Activated T-helper 2 cell treated with anti-CD3 and anti-CD28 coated beads, Interferon-gamma antibody, Interleukin-2, Interleukin-4, amounts not matched to agents 10 μg/mL and 5 μg/mL and 100 μg/mL, durations not matched to agents 14 hours and 24 hours and 36 hours (primary cell): Measurements from ENCODE around the gene RNFT2. TPM values are rescaled to one million over a fixed set of nuclear protein-coding genes. Genes with fewer than 3 reads are reported as not detected.

Experiments used
- total RNA-seq: library from RNA; stranded (reverse); gene quantifications from 2 replicates; pipeline ENCODE4 v1.2.3, GENCODE V29; 2022

Gene RNFT2
- total RNA-seq, 1 donor from 2014 or later: 14.4 TPM

Other genes starting within 250 kb of the RNFT2 start
- 0.37 and 0.60 TPM in 2 replicates for gene MAP1LC3B2, start 178.9 kb upstream of the RNFT2 start, total RNA-seq
- 32.4 and 36.1 TPM in 2 replicates for gene SPRING1, start 246 bp upstream of the RNFT2 start, total RNA-seq
- not detected in 2 replicates for gene HRK, start 143.1 kb downstream of the RNFT2 start, total RNA-seq
- gene FBXW8, start 172.6 kb downstream of the RNFT2 start, total RNA-seq: 3.3 and 3.5 TPM in 2 replicates